ENCODE data around the gene CALB2. TPM values are rescaled to one million over a fixed set of nuclear protein-coding genes. Genes with fewer than 3 reads are reported as not detected.
"Not testable (repeated sequence)": the region's sequence is repeated elsewhere in the genome, so short reads cannot be mapped to it uniquely, and the experiment has no call there.

Gene CALB2
- total RNA-seq: not detected in 2 replicates

GRCh38 chr16:71358464-71358998, at the start of gene CALB2:
Gene CALB2 (plus strand): TSS chr16:71358723. CDS start chr16:71358793, 70 bp downstream.
- DNase-seq (ENCODE audit: extremely low read depth, low read depth, low spot score): no peak

- DNase-seq (ENCODE audit: extremely low read depth, low read depth, low spot score): no peak
These were observed 46.9 kb upstream of the CALB2 start for GRCh38 chr16:71311553-71312158.

- not testable (repeated sequence) for DNase-seq (ENCODE audit: extremely low read depth, low read depth, low spot score)
These were observed 44.9 kb upstream of the CALB2 start for GRCh38 chr16:71313591-71313990.

GRCh38 chr16:71315269-71315668, 43.3 kb upstream of the CALB2 start:
- DNase-seq (ENCODE audit: extremely low read depth, low read depth, low spot score): no peak

GRCh38 chr16:71319999-71320398, 38.5 kb upstream of the CALB2 start:
- no peak for DNase-seq (ENCODE audit: extremely low read depth, low read depth, low spot score)

GRCh38 chr16:71327720-71328119, 30.8 kb upstream of the CALB2 start:
- DNase-seq (ENCODE audit: extremely low read depth, low read depth, low spot score): no peak

GRCh38 chr16:71328151-71328550, 30.4 kb upstream of the CALB2 start:
- DNase-seq (ENCODE audit: extremely low read depth, low read depth, low spot score): no peak

GRCh38 chr16:71337631-71338030, 20.9 kb upstream of the CALB2 start:
- no peak for DNase-seq (ENCODE audit: extremely low read depth, low read depth, low spot score)

GRCh38 chr16:71338193-71338592, 20.3 kb upstream of the CALB2 start:
- no peak for DNase-seq (ENCODE audit: extremely low read depth, low read depth, low spot score)

- DNase-seq (ENCODE audit: extremely low read depth, low read depth, low spot score): no peak
These were observed 19.9 kb upstream of the CALB2 start for GRCh38 chr16:71338632-71339031.

GRCh38 chr16:71339236-71340171, 19.0 kb upstream of the CALB2 start:
- DNase-seq (ENCODE audit: extremely low read depth, low read depth, low spot score): no peak

GRCh38 chr16:71340406-71340805, 18.1 kb upstream of the CALB2 start:
- DNase-seq (ENCODE audit: extremely low read depth, low read depth, low spot score): no peak

- no peak for DNase-seq (ENCODE audit: extremely low read depth, low read depth, low spot score)
These were observed 16.6 kb upstream of the CALB2 start for GRCh38 chr16:71341881-71342280.

GRCh38 chr16:71343078-71343477, 15.4 kb upstream of the CALB2 start:
- no peak for DNase-seq (ENCODE audit: extremely low read depth, low read depth, low spot score)

- no peak for DNase-seq (ENCODE audit: extremely low read depth, low read depth, low spot score)
These were observed 14.1 kb upstream of the CALB2 start for GRCh38 chr16:71344315-71344905.

- no peak for DNase-seq (ENCODE audit: extremely low read depth, low read depth, low spot score)
These were observed 13.5 kb upstream of the CALB2 start for GRCh38 chr16:71345031-71345430.

- DNase-seq (ENCODE audit: extremely low read depth, low read depth, low spot score): no peak
These were observed 11.4 kb upstream of the CALB2 start for GRCh38 chr16:71347146-71347545.

GRCh38 chr16:71348262-71349085, 10.0 kb upstream of the CALB2 start:
- no peak for DNase-seq (ENCODE audit: extremely low read depth, low read depth, low spot score)

- no peak for DNase-seq (ENCODE audit: extremely low read depth, low read depth, low spot score)
These were observed 7.5 kb upstream of the CALB2 start for GRCh38 chr16:71350821-71351557.

- DNase-seq (ENCODE audit: extremely low read depth, low read depth, low spot score): no peak
These were observed 7.0 kb upstream of the CALB2 start for GRCh38 chr16:71351558-71351901.

Data from glomerular endothelial cell (primary cell).